Activated CD8-positive, alpha-beta memory T cell treated with anti-CD3 and anti-CD28 coated beads, Interleukin-2, amount 50 U/mL, for 24 hours (primary cell): Measurements from ENCODE around the gene RAP1A.

Source experiments
- DNase-seq: peaks from one replicate; pipeline ENCODE4 v3.0.0-alpha.2; 2020; ENCODE audit errors: extremely low read depth

The RAP1A gene

GRCh38 chr1:111619635-111620440 is at the start of gene RAP1A:
RAP1A (plus strand) TSS chr1:111619789; CDS start chr1:111691361, 71,572 bp downstream.
- peak; percentile 86 for DNase-seq

GRCh38 chr1:111569913-111570312 is 49.7 kb upstream of the RAP1A start:
- no peak for DNase-seq

GRCh38 chr1:111570781-111571181 is 48.8 kb upstream of the RAP1A start:
- DNase-seq, result no peak

GRCh38 chr1:111571239-111571638 is 48.4 kb upstream of the RAP1A start:
- no peak for DNase-seq

- no peak for DNase-seq
Observed at GRCh38 chr1:111571987-111572386, 47.6 kb upstream of the RAP1A start.

- no peak for DNase-seq
Observed at GRCh38 chr1:111576547-111576946, 43.0 kb upstream of the RAP1A start.

GRCh38 chr1:111577814-111578213 is 41.8 kb upstream of the RAP1A start:
- DNase-seq, result no peak

- no peak for DNase-seq
Observed at GRCh38 chr1:111581166-111581565, 38.4 kb upstream of the RAP1A start.

- DNase-seq, result no peak
Observed at GRCh38 chr1:111582016-111582415, 37.6 kb upstream of the RAP1A start.

- DNase-seq, result no peak
Observed at GRCh38 chr1:111582644-111583618, 36.7 kb upstream of the RAP1A start.

- no peak for DNase-seq
Observed at GRCh38 chr1:111585447-111586086, 34.0 kb upstream of the RAP1A start.

- no peak for DNase-seq
Observed at GRCh38 chr1:111586112-111586511, 33.5 kb upstream of the RAP1A start.

GRCh38 chr1:111587509-111588174 is 31.9 kb upstream of the RAP1A start:
- DNase-seq, result no peak

- DNase-seq, result no peak
Observed at GRCh38 chr1:111591937-111592336, 27.7 kb upstream of the RAP1A start.

GRCh38 chr1:111592389-111593361 is 26.9 kb upstream of the RAP1A start:
- DNase-seq, result peak; percentile 93

GRCh38 chr1:111593403-111594305 is 25.9 kb upstream of the RAP1A start:
- no peak for DNase-seq

- no peak for DNase-seq
Observed at GRCh38 chr1:111594306-111594693, 25.3 kb upstream of the RAP1A start.

- no peak for DNase-seq
Observed at GRCh38 chr1:111595807-111596206, 23.8 kb upstream of the RAP1A start.

- no peak for DNase-seq
Observed at GRCh38 chr1:111596499-111596898, 23.1 kb upstream of the RAP1A start.
